Activated naive CD8-positive, alpha-beta T cell treated with anti-CD3 and anti-CD28 coated beads, Interleukin-2, amount 50 U/mL, for 24 hours (primary cell): ENCODE results near the gene SERPINB1.

Source experiments
- ATAC-seq: fragments of 150-1000 bp; cut with Tn5 transposase; one replicate; pipeline ENCODE4 v1.10.0; 2021
- DNase-seq: peaks from one replicate; pipeline ENCODE4 v3.0.0; 2021
- H3K27ac Mint-ChIP-seq: one replicate; pipeline ENCODE4 v1.8.0; 2021; ENCODE audit warnings: mild to moderate bottlenecking, mixed read lengths
- H3K27me3 Mint-ChIP-seq: one replicate; pipeline ENCODE4 v1.8.0; 2021; ENCODE audit warnings: mixed read lengths
- H3K36me3 Mint-ChIP-seq: one replicate; pipeline ENCODE4 v1.8.0; 2021; ENCODE audit warnings: low read depth, mixed read lengths
- H3K4me1 Mint-ChIP-seq: one replicate; pipeline ENCODE4 v1.8.0; 2021; ENCODE audit warnings: mixed read lengths
- H3K4me3 Mint-ChIP-seq: one replicate; pipeline ENCODE4 v1.8.0; 2021; ENCODE audit warnings: mild to moderate bottlenecking, moderate library complexity, mixed read lengths
- H3K9me3 Mint-ChIP-seq: one replicate; pipeline ENCODE4 v1.8.0; 2021; ENCODE audit warnings: mixed read lengths

Gene SERPINB1

GRCh38 chr6:2845880-2846208 lies 4.2 kb upstream of the SERPINB1 start:
- ATAC-seq = no peak
- peak overlapping the region; percentile 64 for H3K4me3 Mint-ChIP-seq
- peak overlapping the region; percentile 21 for H3K27ac Mint-ChIP-seq
- peaks cover 72% of the 10 kb centered on the region for H3K4me1 Mint-ChIP-seq
- H3K9me3 Mint-ChIP-seq = peaks cover 4% of the 10 kb centered on the region
- DNase-seq = no peak
- H3K27me3 Mint-ChIP-seq = no peaks in the 10 kb centered on the region
- H3K36me3 Mint-ChIP-seq = peaks cover 5% of the 10 kb centered on the region

GRCh38 chr6:2844008-2844407 lies 2.3 kb upstream of the SERPINB1 start:
- DNase-seq (no peak), ATAC-seq (no peak)
- H3K4me3 Mint-ChIP-seq = no peak overlapping the region
- H3K36me3 Mint-ChIP-seq = peaks cover 19% of the 10 kb centered on the region
- H3K27me3 Mint-ChIP-seq = no peaks in the 10 kb centered on the region
- H3K9me3 Mint-ChIP-seq = peaks cover 2% of the 10 kb centered on the region
- H3K27ac Mint-ChIP-seq = peak overlapping the region; percentile 24
- H3K4me1 Mint-ChIP-seq = peaks cover 84% of the 10 kb centered on the region

- H3K9me3 Mint-ChIP-seq = no peaks in the 10 kb centered on the region
- peak overlapping the region; percentile 24 for H3K27ac Mint-ChIP-seq
- no peaks in the 10 kb centered on the region for H3K27me3 Mint-ChIP-seq
- H3K36me3 Mint-ChIP-seq = peaks cover 20% of the 10 kb centered on the region
- H3K4me3 Mint-ChIP-seq = no peak overlapping the region
- DNase-seq (peak; percentile 3), ATAC-seq (no peak)
- peaks cover 84% of the 10 kb centered on the region for H3K4me1 Mint-ChIP-seq
Measured at GRCh38 chr6:2843138-2843740, 1.6 kb upstream of the SERPINB1 start.

GRCh38 chr6:2842139-2842552 lies 483 bp upstream of the SERPINB1 start:
- H3K4me3 Mint-ChIP-seq = peak overlapping the region; percentile 90
- peak overlapping the region; percentile 85 for H3K27ac Mint-ChIP-seq
- no peaks in the 10 kb centered on the region for H3K27me3 Mint-ChIP-seq
- DNase-seq = no peak
- peaks cover 78% of the 10 kb centered on the region for H3K4me1 Mint-ChIP-seq
- no peak for ATAC-seq
- no peaks in the 10 kb centered on the region for H3K9me3 Mint-ChIP-seq
- H3K36me3 Mint-ChIP-seq = peaks cover 29% of the 10 kb centered on the region

DNA sequence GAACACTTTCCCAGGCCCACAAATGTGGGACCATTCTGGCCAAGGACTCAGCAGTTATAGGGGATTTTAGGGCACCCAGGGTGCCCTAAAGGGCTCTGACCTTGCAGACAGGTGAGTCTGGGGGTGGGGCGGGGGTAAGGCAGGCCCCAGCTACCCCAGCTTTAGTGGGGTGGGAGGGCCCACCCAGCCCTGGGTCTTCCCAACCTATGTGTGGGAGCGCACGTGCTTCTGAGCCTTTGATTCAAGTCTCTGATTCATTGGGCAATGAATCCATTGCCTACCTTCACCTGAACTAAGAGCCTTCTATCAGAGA lies 958 bp downstream of the SERPINB1 start:
- Mint-ChIP-seq H3K27me3 (no peaks in the 10 kb centered on the region), H3K36me3 (peaks cover 40% of the 10 kb centered on the region)
- DNase-seq = no peak

GRCh38 chr6:2839982-2840748 lies 1.5 kb downstream of the SERPINB1 start:
- no peak for ATAC-seq
- Mint-ChIP-seq H3K4me1 (peaks cover 72% of the 10 kb centered on the region), H3K4me3 (peak overlapping the region; percentile 90), H3K36me3 (peaks cover 45% of the 10 kb centered on the region), H3K27me3 (no peaks in the 10 kb centered on the region), H3K9me3 (no peaks in the 10 kb centered on the region), H3K27ac (peak overlapping the region; percentile 70)
- DNase-seq = no peak

More for the DNA sequence above, 958 bp downstream of the SERPINB1 start:
- Mint-ChIP-seq H3K4me3 (peak overlapping the region; percentile 90), H3K4me1 (peaks cover 72% of the 10 kb centered on the region), H3K27ac (peak overlapping the region; percentile 91), H3K9me3 (no peaks in the 10 kb centered on the region)
- no peak for ATAC-seq

- no peaks in the 10 kb centered on the region for H3K27me3 Mint-ChIP-seq
- peak overlapping the region; percentile 90 for H3K4me3 Mint-ChIP-seq
- peak overlapping the region; percentile 70 for H3K27ac Mint-ChIP-seq
- no peaks in the 10 kb centered on the region for H3K9me3 Mint-ChIP-seq
- peaks cover 68% of the 10 kb centered on the region for H3K4me1 Mint-ChIP-seq
- peak; percentile 13 for ATAC-seq
- H3K36me3 Mint-ChIP-seq = peaks cover 53% of the 10 kb centered on the region
- no peak for DNase-seq
Measured at GRCh38 chr6:2839195-2839981, 2.3 kb downstream of the SERPINB1 start.

DNA sequence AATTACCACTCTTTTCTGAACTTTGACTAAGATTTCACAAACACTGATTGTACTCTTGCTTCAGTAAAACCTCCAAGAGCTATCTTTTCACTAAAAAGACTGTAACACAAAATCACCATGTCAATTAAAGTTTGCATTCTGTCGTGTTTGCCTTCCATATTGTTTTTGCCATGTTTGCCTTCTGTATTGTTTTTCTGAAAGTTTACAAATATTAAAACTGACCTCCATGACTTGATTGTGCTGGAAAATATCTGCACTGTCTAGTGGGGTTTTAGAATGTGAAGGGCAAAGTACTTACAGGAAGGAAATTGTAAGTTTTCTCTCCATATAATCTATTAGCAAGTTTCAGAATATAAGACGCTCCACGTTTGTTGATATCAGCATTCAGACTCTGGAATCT lies 3.4 kb downstream of the SERPINB1 start:
- peaks cover 58% of the 10 kb centered on the region for H3K4me1 Mint-ChIP-seq
- ATAC-seq = no peak

DNA sequence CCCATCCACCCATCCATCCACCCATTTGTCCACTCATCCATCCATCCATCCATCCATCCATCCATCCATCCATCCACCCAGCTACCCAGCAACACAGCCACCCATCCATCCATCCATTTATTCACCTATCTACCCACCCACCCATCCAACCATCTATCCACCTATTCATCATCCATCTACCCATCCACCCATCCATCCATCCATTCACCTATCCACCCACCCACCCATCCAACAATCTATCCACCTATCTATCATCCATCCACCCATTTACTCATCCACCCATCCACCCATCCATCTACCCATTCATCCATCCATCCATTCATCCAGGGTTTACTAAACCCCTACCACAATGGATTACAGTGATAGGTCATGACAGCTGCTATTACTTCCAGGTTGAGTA lies 7.4 kb downstream of the SERPINB1 start:
- Mint-ChIP-seq H3K27ac (no peak overlapping the region), H3K36me3 (peaks cover 58% of the 10 kb centered on the region)

More for the DNA sequence above, 3.4 kb downstream of the SERPINB1 start:
- H3K36me3 Mint-ChIP-seq = peaks cover 61% of the 10 kb centered on the region
- DNase-seq = no peak
- H3K27ac Mint-ChIP-seq = no peak overlapping the region
- H3K4me3 Mint-ChIP-seq = no peak overlapping the region
- no peaks in the 10 kb centered on the region for H3K9me3 Mint-ChIP-seq
- no peaks in the 10 kb centered on the region for H3K27me3 Mint-ChIP-seq

GRCh38 chr6:2831392-2831791 lies 10.3 kb downstream of the SERPINB1 start:
- ATAC-seq (no peak), DNase-seq (no peak)
- Mint-ChIP-seq H3K9me3 (no peaks in the 10 kb centered on the region), H3K4me3 (no peak overlapping the region), H3K4me1 (peaks cover 4% of the 10 kb centered on the region), H3K36me3 (peaks cover 38% of the 10 kb centered on the region), H3K27ac (no peak overlapping the region), H3K27me3 (no peaks in the 10 kb centered on the region)

More for the DNA sequence above, 7.4 kb downstream of the SERPINB1 start:
- Mint-ChIP-seq H3K4me1 (peaks cover 23% of the 10 kb centered on the region), H3K9me3 (no peaks in the 10 kb centered on the region), H3K4me3 (no peak overlapping the region), H3K27me3 (no peaks in the 10 kb centered on the region)
- ATAC-seq = no peak
- DNase-seq = no peak

- Mint-ChIP-seq H3K27ac (no peak overlapping the region), H3K36me3 (peaks cover 28% of the 10 kb centered on the region), H3K9me3 (no peaks in the 10 kb centered on the region), H3K4me3 (no peak overlapping the region), H3K4me1 (peaks cover 2% of the 10 kb centered on the region), H3K27me3 (no peaks in the 10 kb centered on the region)
- DNase-seq = no peak
- no peak for ATAC-seq
Measured at GRCh38 chr6:2830183-2830582, 11.5 kb downstream of the SERPINB1 start.

- DNase-seq (no peak), ATAC-seq (no peak)
- no peaks in the 10 kb centered on the region for H3K4me1 Mint-ChIP-seq
- H3K9me3 Mint-ChIP-seq = no peaks in the 10 kb centered on the region
- H3K27me3 Mint-ChIP-seq = no peaks in the 10 kb centered on the region
- peaks cover 19% of the 10 kb centered on the region for H3K36me3 Mint-ChIP-seq
- no peak overlapping the region for H3K27ac Mint-ChIP-seq
- no peak overlapping the region for H3K4me3 Mint-ChIP-seq
Measured at GRCh38 chr6:2829253-2829652, 12.4 kb downstream of the SERPINB1 start.

DNA sequence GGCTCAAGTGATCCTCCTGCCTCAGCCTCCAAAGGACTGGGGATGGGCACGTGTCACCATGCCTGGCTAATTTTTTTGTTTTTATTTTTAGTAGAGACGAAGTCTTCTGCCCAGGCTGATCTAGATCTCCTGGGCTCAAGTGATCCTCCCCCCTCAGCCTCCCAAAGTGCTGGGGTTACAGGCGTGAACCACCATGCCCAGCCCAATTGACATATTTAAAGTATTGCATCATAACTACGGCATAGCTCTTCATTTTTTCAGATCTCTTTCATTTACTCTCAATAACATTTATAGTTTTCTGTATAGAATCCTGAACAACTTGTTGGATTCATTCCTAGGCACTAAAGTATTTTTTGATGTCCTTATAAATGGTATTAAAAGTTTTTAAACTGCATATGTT lies 13.0 kb downstream of the SERPINB1 start:
- no peak for ATAC-seq
- Mint-ChIP-seq H3K36me3 (peaks cover 13% of the 10 kb centered on the region), H3K9me3 (no peaks in the 10 kb centered on the region)

GRCh38 chr6:2827142-2827541 lies 14.5 kb downstream of the SERPINB1 start:
- Mint-ChIP-seq H3K36me3 (peaks cover 10% of the 10 kb centered on the region), H3K9me3 (no peaks in the 10 kb centered on the region), H3K4me3 (no peak overlapping the region), H3K27me3 (no peaks in the 10 kb centered on the region), H3K27ac (no peak overlapping the region), H3K4me1 (no peaks in the 10 kb centered on the region)
- no peak for ATAC-seq
- no peak for DNase-seq

More for the DNA sequence above, 13.0 kb downstream of the SERPINB1 start:
- H3K27me3 Mint-ChIP-seq = no peaks in the 10 kb centered on the region
- H3K4me1 Mint-ChIP-seq = no peaks in the 10 kb centered on the region
- no peak overlapping the region for H3K27ac Mint-ChIP-seq
- no peak for DNase-seq
- H3K4me3 Mint-ChIP-seq = no peak overlapping the region

DNA sequence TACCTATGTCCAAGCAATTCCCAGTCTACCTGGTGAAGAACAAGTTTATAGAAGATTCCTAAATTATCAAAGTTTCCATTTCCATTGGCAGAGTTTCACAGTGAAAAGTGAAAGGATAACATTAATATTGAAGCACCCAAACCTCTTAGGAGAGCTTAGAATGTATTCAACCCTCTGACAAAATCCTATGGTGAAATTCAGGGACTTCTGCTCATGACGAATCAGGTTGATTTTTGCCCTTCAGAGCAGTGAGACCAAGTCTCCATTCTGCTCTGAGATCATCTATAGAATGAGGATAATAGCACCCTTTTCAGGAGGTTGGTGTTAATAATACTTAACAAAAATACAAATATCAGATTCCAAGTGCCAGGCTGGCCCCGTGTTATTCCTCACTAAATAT lies 15.5 kb downstream of the SERPINB1 start:
- peaks cover 4% of the 10 kb centered on the region for H3K36me3 Mint-ChIP-seq
- DNase-seq (no peak), ATAC-seq (no peak)
- no peak overlapping the region for H3K4me3 Mint-ChIP-seq
- H3K27ac Mint-ChIP-seq = no peak overlapping the region
- H3K4me1 Mint-ChIP-seq = no peaks in the 10 kb centered on the region
- H3K9me3 Mint-ChIP-seq = no peaks in the 10 kb centered on the region
- no peaks in the 10 kb centered on the region for H3K27me3 Mint-ChIP-seq
